GM12878 (cell line): ENCODE data around the gene CIAO2B.

Experiments used
- CREB1 ChIP-seq: IDR thresholded peaks from 2 replicates; pipeline ENCODE4 v1.6.1; 2012; ENCODE audit warnings: low read depth, mild to moderate bottlenecking, inconsistent platforms
- ELK1 ChIP-seq: IDR thresholded peaks from 2 replicates; pipeline ENCODE4 v1.6.1; 2012; ENCODE audit warnings: low read depth, low read length, improper control_type of control experiment
- EZH2 ChIP-seq: IDR thresholded peaks from 2 replicates; pipeline ENCODE4 v1.6.1; 2012; ENCODE audit warnings: low read depth, mild to moderate bottlenecking, control low read depth, inconsistent platforms, low read length, borderline replicate concordance; ENCODE audit not compliant: control insufficient read depth
- JUND ChIP-seq: IDR thresholded peaks from 2 replicates; pipeline ENCODE4 v1.6.1; 2012; ENCODE audit warnings: low read depth, mild to moderate bottlenecking, low read length, improper control_type of control experiment, moderate library complexity
- RFX5 ChIP-seq: IDR thresholded peaks from 2 replicates; pipeline ENCODE4 v1.6.1; 2011; ENCODE audit warnings: low read depth, low read length, improper control_type of control experiment
- TBL1XR1 ChIP-seq: IDR thresholded peaks from 2 replicates; pipeline ENCODE4 v1.6.1; 2012; ENCODE audit warnings: low read depth, low read length, improper control_type of control experiment
- YY1 ChIP-seq: IDR thresholded peaks from 2 replicates; pipeline ENCODE4 v1.6.1; 2011; ENCODE audit warnings: low read depth, mild to moderate bottlenecking, low read length
- ZBED1 ChIP-seq: IDR thresholded peaks from 2 replicates; pipeline ENCODE4 v1.6.1; 2016; ENCODE audit warnings: borderline replicate concordance
- ZNF24 ChIP-seq: fragments of 450-650 bp; IDR thresholded peaks from 2 replicates; pipeline ENCODE4 v1.6.1; 2017; ENCODE audit warnings: antibody characterized with exemption, mild to moderate bottlenecking
- TF ChIP-seq, protein P1 (sequence below), 3 experiments: IDR thresholded peaks in 2 of 3; conservative IDR thresholded peaks in 1 of 3; 2 replicates each; pipeline ENCODE4 v1.5.1; 2011; ENCODE audit warnings: low read depth in 3 of 3, low read length in 3 of 3, mild to moderate bottlenecking in 3 of 3, control low read depth in 2 of 3, moderate library complexity in 2 of 3, inconsistent platforms in 1 of 3, mixed read lengths in 1 of 3; ENCODE audit not compliant: control insufficient read depth in 2 of 3, insufficient read depth in 1 of 3; ENCODE audit errors: extremely low read depth in 1 of 3

DNA sequence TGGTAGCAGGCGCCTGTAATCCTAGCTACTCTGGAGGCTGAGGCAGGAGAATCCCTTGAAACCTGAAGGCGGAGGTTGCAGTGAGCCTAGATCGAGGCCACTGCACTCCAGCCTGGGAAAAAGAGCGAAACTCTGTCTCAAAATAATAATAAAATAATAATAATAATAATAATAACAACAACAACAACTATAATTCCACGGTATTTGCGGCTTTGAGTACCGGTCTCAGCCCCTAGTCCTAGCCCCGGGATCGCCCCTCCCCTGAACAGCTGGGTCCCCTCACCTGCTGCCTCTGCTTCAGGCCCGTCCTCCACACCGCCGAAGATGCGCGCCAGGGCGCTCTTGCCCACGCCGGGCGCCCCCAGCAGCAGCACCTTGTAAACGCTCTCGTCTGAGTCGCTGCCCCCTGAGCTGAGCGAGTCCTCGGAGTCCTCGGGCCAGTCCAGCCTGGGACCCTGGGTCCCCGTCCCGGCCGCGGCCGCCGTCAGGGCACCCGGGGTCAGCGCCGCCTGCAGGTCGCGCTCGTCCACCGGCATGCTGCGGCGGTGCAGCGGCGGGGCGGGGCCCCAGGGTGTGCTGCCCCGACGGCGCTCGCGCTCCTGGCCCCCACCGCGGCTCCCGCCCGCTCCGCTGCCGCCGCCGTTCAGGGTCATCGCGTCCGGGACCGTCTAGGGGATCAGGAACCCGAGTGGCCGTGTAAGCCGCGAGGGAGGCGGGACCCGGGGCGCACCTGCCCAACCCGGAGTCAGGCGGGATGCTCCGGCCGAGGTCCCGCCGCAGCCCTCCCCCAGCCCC lies 9.5 kb downstream of the CIAO2B start:
- TF ChIP-seq RFX5 (no peak), CREB1 (no peak), ELK1 (no peak), TBL1XR1 (no peak), YY1 (peak; percentile 32; the same call in 1 of the 2 replicates), JUND (no peak), ZBED1 (no peak), ZNF24 (no peak), EZH2 (no peak)
- TF ChIP-seq, protein P1, sequence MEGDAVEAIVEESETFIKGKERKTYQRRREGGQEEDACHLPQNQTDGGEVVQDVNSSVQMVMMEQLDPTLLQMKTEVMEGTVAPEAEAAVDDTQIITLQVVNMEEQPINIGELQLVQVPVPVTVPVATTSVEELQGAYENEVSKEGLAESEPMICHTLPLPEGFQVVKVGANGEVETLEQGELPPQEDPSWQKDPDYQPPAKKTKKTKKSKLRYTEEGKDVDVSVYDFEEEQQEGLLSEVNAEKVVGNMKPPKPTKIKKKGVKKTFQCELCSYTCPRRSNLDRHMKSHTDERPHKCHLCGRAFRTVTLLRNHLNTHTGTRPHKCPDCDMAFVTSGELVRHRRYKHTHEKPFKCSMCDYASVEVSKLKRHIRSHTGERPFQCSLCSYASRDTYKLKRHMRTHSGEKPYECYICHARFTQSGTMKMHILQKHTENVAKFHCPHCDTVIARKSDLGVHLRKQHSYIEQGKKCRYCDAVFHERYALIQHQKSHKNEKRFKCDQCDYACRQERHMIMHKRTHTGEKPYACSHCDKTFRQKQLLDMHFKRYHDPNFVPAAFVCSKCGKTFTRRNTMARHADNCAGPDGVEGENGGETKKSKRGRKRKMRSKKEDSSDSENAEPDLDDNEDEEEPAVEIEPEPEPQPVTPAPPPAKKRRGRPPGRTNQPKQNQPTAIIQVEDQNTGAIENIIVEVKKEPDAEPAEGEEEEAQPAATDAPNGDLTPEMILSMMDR (IDR thresholded peaks at IDR 0.05 in 2 of 3, conservative IDR thresholded peaks at IDR 0.05 in 1 of 3; ENCODE audit: control insufficient read depth in 2 of 3, extremely low read depth in 1 of 3, insufficient read depth in 1 of 3, low read depth in 3 of 3, low read length in 3 of 3): peak; percentile 33 to 45 (median 34); a peak in 5 of 6 replicates
